PFSK-1 (cell line): ENCODE results near the gene CD83.

ENCODE experiments used
- FOXP2 ChIP-seq: optimal IDR thresholded peaks from 2 replicates; pipeline ENCODE3; 2011; ENCODE audit warnings: borderline replicate concordance, control low read depth, inconsistent platforms; ENCODE audit not compliant: insufficient read depth; ENCODE audit errors: extremely low read length, extremely low read depth
- POLR2AphosphoS5 ChIP-seq: IDR thresholded peaks from 2 replicates; pipeline ENCODE4 v1.6.1; 2012; ENCODE audit warnings: low read depth, mild to moderate bottlenecking, control low read depth, low read length, moderate library complexity
- REST ChIP-seq, 2 experiments: IDR thresholded peaks; 2 replicates each; pipeline versions ENCODE4 v1.6.1 to v1.8.0; 2011 to 2012; ENCODE audit warnings: low read depth in 2 of 2, low read length in 2 of 2, control low read depth in 1 of 2, inconsistent platforms in 1 of 2, mild to moderate bottlenecking in 1 of 2, moderate library complexity in 1 of 2; ENCODE audit not compliant: insufficient read depth in 1 of 2
- SIN3A ChIP-seq: IDR thresholded peaks from 2 replicates; pipeline ENCODE4 v1.6.1; 2012; ENCODE audit warnings: mild to moderate bottlenecking, low read length, moderate library complexity, borderline replicate concordance; ENCODE audit not compliant: insufficient read depth
- TAF1 ChIP-seq: IDR thresholded peaks from 2 replicates; pipeline ENCODE4 v1.6.1; 2012; ENCODE audit warnings: low read length, control low read depth, borderline replicate concordance; ENCODE audit not compliant: insufficient read depth

The CD83 gene

GRCh38 chr6:14091339-14091978 lies 26.1 kb upstream of the CD83 start:
- TF ChIP-seq SIN3A (no peak), TAF1 (no peak), REST (IDR thresholded peaks at IDR 0.05; ENCODE audit: insufficient read depth in 1 of 2, low read depth in 2 of 2, low read length in 2 of 2) (no peak), FOXP2 (no peak), POLR2AphosphoS5 (no peak)

GRCh38 chr6:14092316-14092715 lies 25.3 kb upstream of the CD83 start:
- TF ChIP-seq TAF1 = no peak
- TF ChIP-seq REST (IDR thresholded peaks at IDR 0.05; ENCODE audit: insufficient read depth in 1 of 2, low read depth in 2 of 2, low read length in 2 of 2) = no peak
- TF ChIP-seq FOXP2 = no peak
- TF ChIP-seq SIN3A = no peak
- TF ChIP-seq POLR2AphosphoS5 = no peak

- TF ChIP-seq FOXP2 (no peak), POLR2AphosphoS5 (no peak), REST (IDR thresholded peaks at IDR 0.05; ENCODE audit: insufficient read depth in 1 of 2, low read depth in 2 of 2, low read length in 2 of 2) (no peak), TAF1 (no peak), SIN3A (no peak)
Observed at GRCh38 chr6:14092838-14093789, 24.5 kb upstream of the CD83 start.

GRCh38 chr6:14094721-14095120 lies 22.9 kb upstream of the CD83 start:
- TF ChIP-seq REST (IDR thresholded peaks at IDR 0.05; ENCODE audit: insufficient read depth in 1 of 2, low read depth in 2 of 2, low read length in 2 of 2) (no peak), FOXP2 (no peak), POLR2AphosphoS5 (no peak), SIN3A (no peak)
